ENCODE measurements around the gene CCL23.

CCL23 gene

DNA sequence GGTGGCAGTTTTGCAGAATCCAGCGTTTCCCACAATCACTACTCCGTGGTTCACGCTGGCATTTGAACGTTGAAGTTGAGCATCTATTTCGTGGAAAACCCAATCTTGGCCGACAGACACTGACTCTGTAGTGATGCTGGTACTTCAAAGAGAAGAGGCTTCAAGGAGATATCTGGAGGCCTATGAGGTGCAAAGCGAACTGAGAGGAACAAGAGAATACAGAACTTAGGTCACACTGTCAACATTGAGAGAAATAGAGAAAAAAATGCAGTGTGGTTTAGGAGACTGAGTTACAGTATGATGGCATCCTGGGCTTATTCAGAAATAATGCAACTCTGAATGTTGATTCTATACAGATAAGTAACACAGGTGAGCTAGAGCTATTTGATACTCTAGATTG lies 52.5 kb downstream of the CCL23 start:
- DNase-seq, result no peak

- no peak for DNase-seq
Measured at GRCh38 chr17:35963663-35964062, 54.1 kb downstream of the CCL23 start.
